Measurements from ENCODE around the gene TRPT1.

Gene TRPT1, protein sequence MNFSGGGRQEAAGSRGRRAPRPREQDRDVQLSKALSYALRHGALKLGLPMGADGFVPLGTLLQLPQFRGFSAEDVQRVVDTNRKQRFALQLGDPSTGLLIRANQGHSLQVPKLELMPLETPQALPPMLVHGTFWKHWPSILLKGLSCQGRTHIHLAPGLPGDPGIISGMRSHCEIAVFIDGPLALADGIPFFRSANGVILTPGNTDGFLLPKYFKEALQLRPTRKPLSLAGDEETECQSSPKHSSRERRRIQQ

DNA sequence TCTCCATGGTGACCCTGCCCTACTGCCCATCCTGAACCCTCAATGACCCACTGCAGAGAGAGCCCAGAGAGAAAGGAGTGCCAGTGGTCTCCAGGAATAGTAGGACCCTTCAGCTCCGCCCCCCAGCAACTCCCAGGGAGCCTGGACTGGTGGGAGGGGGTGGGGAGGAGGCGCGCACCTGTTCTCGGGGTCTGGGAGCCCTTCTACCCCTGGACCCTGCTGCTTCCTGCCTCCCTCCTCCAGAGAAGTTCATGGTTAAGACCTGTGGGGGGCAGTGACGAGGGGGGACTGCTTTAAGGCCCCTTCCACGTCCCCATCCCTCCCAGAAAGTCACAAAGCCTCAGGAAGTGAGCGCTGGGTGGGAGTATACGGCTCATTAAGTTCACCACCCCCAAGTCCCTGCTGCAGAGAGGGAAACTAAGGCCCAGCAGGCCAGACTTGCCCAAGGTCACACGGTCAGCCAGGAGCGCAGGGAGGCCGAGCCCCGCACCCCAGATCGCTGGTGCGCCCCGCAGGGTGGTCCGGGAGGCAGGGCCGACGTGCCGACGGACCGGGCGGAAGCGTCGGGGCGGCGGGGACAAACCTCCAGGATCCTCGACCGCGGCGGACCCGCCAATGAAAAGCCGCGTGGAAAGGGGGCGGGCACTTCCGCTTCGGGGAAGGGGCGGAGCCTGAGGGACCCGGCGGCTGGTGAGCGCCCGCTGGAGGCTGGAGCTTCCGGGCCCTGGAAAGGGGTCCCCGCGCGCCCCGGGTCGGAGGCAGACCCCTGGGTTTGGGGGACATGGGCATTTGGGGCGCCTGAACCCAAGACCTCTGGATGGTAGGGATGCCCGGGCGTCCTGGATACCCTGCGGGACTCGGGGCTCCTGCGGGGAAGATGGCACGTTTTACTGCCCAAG is at the start of gene TRPT1, which contains the start of gene NUDT22:
Gene TRPT1, minus strand, starts transcription at position 579 of the 899 bp plus-strand sequence. Its CDS starts 326 bp downstream, at position 253.
Gene NUDT22, plus strand, starts transcription at position 667 of the 899 bp plus-strand sequence. CDS start 379 bp downstream, outside the sequence.
- H3K9me3 Mint-ChIP-seq, result no peaks in the 10 kb centered on the region
- peak within 1 kb of the TSS; percentile 91 for H3K27ac Mint-ChIP-seq (ENCODE audit: low read depth)
- peak within 1 kb of the TSS; percentile 88 for H3K4me3 Mint-ChIP-seq
- peak; percentile 76 to 88 for DNase-seq (ENCODE audit: low spot score in 2 of 2)
- H3K27me3 Mint-ChIP-seq, result no peaks in the 10 kb centered on the region
- peaks cover 35% of the 10 kb centered on the region for H3K4me1 Mint-ChIP-seq
- peak; percentile 68 for ATAC-seq (replicated peaks; ENCODE audit: extremely low read depth, poor library complexity, severe bottlenecking)
- H3K36me3 Mint-ChIP-seq (ENCODE audit: insufficient read depth), result peaks cover 23% of the 10 kb centered on the region

DNA sequence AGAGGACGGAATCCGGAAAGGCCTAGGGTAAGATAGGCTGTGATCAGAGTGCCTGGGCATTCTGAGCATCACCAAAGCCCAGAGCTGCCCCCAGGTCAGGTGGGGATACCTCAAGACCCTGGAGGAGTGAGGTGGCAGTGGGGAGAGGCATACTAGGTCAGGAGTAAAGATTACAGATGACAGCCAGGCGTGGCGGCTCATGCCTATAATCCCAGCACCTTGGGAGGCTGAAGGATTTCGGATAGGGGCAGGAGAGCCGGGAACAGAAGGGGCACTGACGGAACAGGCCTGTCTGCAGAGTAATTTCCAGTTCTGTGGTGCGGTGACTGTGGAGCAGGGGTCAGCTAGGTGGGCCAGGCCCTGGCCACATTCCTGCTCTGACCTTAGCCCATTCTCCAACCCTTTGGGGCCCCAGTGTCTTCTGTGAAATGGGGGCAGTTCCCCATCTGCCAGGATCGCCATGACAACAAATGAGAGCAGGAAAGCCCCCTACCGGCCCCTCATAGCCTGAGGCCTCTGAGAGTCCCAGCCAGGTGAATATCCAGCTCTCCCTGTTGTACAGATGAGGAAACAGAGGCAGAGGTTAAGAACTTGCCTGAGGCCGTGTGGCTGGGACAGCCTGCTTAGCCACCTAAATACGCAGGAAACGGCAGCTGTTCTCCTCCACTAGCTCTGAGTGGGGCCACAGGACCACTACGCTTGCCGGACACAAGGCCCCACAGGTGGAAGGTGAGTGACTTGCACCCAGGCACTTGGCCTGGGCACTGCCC is 49.2 kb upstream of the TRPT1 start:
- Mint-ChIP-seq H3K36me3 (ENCODE audit: insufficient read depth) (peaks cover 23% of the 10 kb centered on the region), H3K4me1 (peaks cover 12% of the 10 kb centered on the region), H3K9me3 (no peaks in the 10 kb centered on the region), H3K27me3 (no peaks in the 10 kb centered on the region), H3K4me3 (no peak overlapping the region), H3K27ac (ENCODE audit: low read depth) (no peak overlapping the region)
- ATAC-seq (replicated peaks; ENCODE audit: extremely low read depth, poor library complexity, severe bottlenecking) (no peak), DNase-seq (ENCODE audit: low spot score in 2 of 2) (no peak)

DNA sequence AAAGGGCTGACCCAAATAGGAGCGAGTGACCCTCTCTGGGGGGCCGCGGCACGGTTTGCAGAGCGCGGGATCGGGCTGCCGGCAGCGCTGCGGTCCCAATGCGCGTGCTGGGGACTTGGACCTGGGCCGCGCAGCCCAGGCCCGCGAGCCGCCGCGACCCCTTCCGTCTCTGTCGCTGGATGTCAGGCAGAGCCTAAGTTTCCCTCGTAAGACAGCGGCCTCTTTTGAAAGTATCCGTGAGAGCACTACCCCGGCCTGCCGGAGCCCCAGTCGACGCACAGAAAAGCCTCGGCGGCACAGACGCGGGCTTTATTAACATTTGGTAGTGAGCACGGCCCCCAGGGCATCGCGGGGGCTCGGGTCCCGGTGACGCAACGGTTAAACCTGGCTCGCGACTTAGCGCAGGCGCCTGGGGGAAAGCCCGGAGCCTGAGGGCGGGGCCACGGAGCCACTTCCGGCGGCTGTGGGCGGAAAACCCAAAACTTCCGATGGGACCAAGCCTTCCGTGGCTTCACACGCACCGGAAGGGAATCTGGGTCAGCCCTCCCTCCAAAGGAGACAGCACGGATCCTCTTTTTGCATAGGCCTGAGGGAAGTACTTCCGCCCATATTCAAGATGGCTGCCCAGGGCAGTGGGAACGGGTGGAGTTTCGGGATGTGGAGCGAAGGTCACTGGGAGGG is 43.7 kb upstream of the TRPT1 start:
- Mint-ChIP-seq H3K27me3 (no peaks in the 10 kb centered on the region), H3K4me1 (peaks cover 32% of the 10 kb centered on the region), H3K36me3 (ENCODE audit: insufficient read depth) (peaks cover 31% of the 10 kb centered on the region), H3K4me3 (peak overlapping the region; percentile 98), H3K9me3 (no peaks in the 10 kb centered on the region), H3K27ac (ENCODE audit: low read depth) (peak overlapping the region; percentile 98)
- peak; percentile 94 to 96 for DNase-seq (ENCODE audit: low spot score in 2 of 2)
- ATAC-seq (replicated peaks; ENCODE audit: extremely low read depth, poor library complexity, severe bottlenecking), result peak; percentile 74

DNA sequence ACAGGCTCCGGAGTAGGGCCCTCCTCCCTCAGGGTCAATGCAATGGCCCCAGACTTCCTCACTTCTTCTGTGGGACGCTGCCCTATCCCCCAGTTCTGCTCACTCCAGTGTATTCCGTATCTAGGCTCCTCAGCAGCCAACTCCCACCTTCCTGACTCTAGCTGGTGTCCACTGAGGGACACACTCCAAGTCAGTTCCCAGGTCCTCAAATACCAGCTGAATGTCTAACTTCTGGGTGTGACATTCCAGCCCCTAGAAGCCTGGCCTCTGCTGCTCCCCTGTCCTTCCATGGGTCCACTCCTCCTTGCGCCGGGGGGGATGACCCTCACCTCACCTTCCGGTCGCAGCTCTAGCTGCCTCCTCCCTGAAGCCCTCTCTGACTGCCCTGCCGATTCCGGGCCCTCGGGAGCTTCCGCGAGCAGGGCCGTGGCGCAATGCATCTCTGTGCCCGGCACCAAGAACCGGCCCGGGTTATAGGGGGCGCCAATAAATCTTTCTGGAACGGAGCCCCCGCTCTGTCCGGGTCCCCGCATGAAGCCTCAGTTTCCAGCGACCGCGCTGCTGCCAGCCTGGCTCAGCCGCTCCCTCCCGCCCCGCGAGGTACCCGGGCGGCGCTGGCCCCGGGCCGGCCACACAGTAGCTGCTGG is 43.0 kb upstream of the TRPT1 start:
- H3K36me3 Mint-ChIP-seq (ENCODE audit: insufficient read depth), result peaks cover 29% of the 10 kb centered on the region
- peak; percentile 1 for ATAC-seq (replicated peaks; ENCODE audit: extremely low read depth, poor library complexity, severe bottlenecking)
- no peak for DNase-seq (ENCODE audit: low spot score in 2 of 2)
- H3K4me1 Mint-ChIP-seq, result peaks cover 32% of the 10 kb centered on the region
- H3K4me3 Mint-ChIP-seq, result peak overlapping the region; percentile 98
- H3K27me3 Mint-ChIP-seq, result no peaks in the 10 kb centered on the region
- no peaks in the 10 kb centered on the region for H3K9me3 Mint-ChIP-seq
- H3K27ac Mint-ChIP-seq (ENCODE audit: low read depth), result peak overlapping the region; percentile 98

DNA sequence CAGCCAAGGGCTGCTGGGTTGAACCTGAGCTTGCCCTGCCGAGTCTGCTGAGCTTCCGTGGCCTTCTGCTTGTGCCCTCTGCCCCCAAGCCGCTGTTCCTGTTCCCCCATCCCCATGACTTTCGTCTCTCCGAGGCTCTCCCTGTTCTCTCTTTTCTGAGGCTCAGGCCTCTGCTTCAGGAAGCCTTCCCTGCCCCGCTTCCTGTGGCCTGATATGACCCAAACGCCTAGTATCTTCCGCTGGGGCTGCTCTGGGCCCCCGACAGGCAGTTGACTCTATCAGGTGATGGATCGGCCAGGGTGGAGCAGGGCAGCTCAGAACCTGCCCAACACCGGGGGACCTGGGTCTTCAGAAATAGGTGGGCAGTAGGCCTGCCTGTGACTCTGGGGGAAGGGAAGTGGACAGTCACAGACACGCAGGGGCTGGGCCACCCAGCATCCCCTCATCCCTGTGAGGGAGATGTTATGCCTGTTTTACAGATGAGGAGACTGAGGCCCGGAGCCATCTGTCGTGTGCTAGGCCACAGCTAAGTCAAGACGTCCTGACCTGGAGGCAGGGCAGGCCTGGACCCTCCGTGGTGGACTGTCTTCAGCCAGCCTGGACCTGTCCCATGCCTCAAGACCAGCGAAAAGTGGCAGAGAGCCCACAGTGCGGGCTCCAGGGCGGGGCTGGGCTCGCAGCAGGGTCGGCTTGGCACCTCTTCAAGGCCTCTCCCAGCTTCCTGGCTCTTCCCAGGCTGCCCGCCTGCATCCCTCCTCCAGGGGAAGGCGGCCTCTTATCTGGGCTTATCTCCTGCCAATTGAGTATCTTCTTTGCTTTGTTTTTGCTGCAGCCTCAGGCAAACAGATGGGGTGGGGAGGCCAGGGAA is 42.3 kb upstream of the TRPT1 start:
- peaks cover 29% of the 10 kb centered on the region for H3K36me3 Mint-ChIP-seq (ENCODE audit: insufficient read depth)
- no peaks in the 10 kb centered on the region for H3K27me3 Mint-ChIP-seq
- ATAC-seq (replicated peaks; ENCODE audit: extremely low read depth, poor library complexity, severe bottlenecking), result no peak
- no peaks in the 10 kb centered on the region for H3K9me3 Mint-ChIP-seq
- peaks cover 32% of the 10 kb centered on the region for H3K4me1 Mint-ChIP-seq
- no peak for DNase-seq (ENCODE audit: low spot score in 2 of 2)
- peak overlapping the region; percentile 98 for H3K27ac Mint-ChIP-seq (ENCODE audit: low read depth)
- H3K4me3 Mint-ChIP-seq, result peak overlapping the region; percentile 98

DNA sequence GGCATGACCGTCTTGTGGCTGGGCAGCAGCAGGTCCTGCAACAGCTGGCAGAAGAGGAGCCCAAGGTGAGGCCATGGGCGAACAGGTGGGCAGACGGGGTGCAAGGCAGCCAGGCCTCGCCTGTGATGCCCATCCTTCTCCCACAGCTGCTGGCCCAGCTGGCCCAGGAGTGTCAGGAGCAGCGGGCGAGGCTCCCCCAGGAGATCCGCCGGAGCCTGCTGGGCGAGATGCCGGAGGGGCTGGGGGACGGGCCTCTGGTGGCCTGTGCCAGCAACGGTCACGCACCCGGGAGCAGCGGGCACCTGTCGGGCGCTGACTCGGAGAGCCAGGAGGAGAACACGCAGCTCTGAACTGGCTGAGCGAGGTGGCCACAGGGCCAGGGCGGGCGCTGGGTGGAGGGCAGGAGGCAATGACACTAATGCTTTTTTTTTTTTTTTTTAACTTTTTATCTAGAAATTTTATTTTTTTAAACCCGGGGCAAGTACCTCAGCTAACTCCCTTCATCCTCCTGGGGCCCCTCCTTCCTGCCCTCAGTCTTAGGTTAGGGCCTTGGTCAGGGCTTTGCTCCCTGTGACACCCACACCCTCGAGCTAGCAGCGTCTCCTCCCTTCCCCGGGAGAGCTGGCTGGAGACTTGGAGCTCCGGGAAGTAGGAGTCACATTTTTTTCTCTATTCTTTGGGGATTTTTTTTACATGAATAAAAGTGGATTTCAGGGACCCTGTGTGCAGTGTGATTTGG is 41.4 kb upstream of the TRPT1 start:
- H3K4me1 Mint-ChIP-seq, result peaks cover 32% of the 10 kb centered on the region
- no peak for ATAC-seq (replicated peaks; ENCODE audit: extremely low read depth, poor library complexity, severe bottlenecking)
- peaks cover 27% of the 10 kb centered on the region for H3K36me3 Mint-ChIP-seq (ENCODE audit: insufficient read depth)
- no peaks in the 10 kb centered on the region for H3K27me3 Mint-ChIP-seq
- H3K4me3 Mint-ChIP-seq, result peak overlapping the region; percentile 13
- H3K9me3 Mint-ChIP-seq, result no peaks in the 10 kb centered on the region
- no peak for DNase-seq (ENCODE audit: low spot score in 2 of 2)
- no peak overlapping the region for H3K27ac Mint-ChIP-seq (ENCODE audit: low read depth)

GRCh38 chr11:64266339-64266738 is 40.4 kb upstream of the TRPT1 start:
- peaks cover 24% of the 10 kb centered on the region for H3K4me1 Mint-ChIP-seq
- H3K27ac Mint-ChIP-seq (ENCODE audit: low read depth), result no peak overlapping the region
- no peaks in the 10 kb centered on the region for H3K9me3 Mint-ChIP-seq
- H3K27me3 Mint-ChIP-seq, result no peaks in the 10 kb centered on the region
- no peak for ATAC-seq (replicated peaks; ENCODE audit: extremely low read depth, poor library complexity, severe bottlenecking)
- no peak overlapping the region for H3K4me3 Mint-ChIP-seq
- no peak for DNase-seq (ENCODE audit: low spot score in 2 of 2)
- H3K36me3 Mint-ChIP-seq (ENCODE audit: insufficient read depth), result peaks cover 21% of the 10 kb centered on the region

GRCh38 chr11:64265176-64266160 is 39.5 kb upstream of the TRPT1 start:
- no peak for DNase-seq (ENCODE audit: low spot score in 2 of 2)
- Mint-ChIP-seq H3K4me1 (peaks cover 22% of the 10 kb centered on the region), H3K9me3 (no peaks in the 10 kb centered on the region), H3K4me3 (no peak overlapping the region), H3K27ac (ENCODE audit: low read depth) (no peak overlapping the region), H3K27me3 (no peaks in the 10 kb centered on the region), H3K36me3 (ENCODE audit: insufficient read depth) (peaks cover 13% of the 10 kb centered on the region)
- ATAC-seq (replicated peaks; ENCODE audit: extremely low read depth, poor library complexity, severe bottlenecking), result no peak

DNA sequence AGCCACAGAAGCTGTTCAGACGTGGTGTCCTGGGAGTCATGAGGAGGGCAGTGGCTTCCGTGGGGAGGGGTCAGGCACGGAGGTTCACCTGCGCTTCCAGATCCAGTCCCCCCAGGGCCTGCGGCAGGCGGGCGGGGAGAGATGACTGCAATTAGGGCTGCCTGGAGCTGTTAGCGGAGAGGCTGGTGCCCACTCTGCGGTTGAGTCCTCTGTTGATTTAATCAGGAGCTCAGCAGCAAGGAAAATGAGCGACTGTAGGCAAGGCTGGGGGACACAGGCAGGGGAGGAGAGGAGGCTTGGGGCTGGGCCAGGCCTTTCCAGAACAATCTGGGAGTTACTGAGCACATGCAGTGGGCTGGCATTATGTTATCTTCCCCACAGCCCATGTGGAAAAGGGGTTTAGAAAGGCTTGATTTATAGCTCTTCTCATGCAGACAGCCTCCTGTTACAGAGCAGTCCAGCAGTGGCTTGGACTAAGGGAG is 38.4 kb upstream of the TRPT1 start:
- ATAC-seq (replicated peaks; ENCODE audit: extremely low read depth, poor library complexity, severe bottlenecking) (no peak), DNase-seq (ENCODE audit: low spot score in 2 of 2) (no peak)
- no peak overlapping the region for H3K4me3 Mint-ChIP-seq
- H3K27me3 Mint-ChIP-seq, result no peaks in the 10 kb centered on the region
- H3K4me1 Mint-ChIP-seq, result peaks cover 26% of the 10 kb centered on the region
- H3K27ac Mint-ChIP-seq (ENCODE audit: low read depth), result no peak overlapping the region
- peaks cover 6% of the 10 kb centered on the region for H3K36me3 Mint-ChIP-seq (ENCODE audit: insufficient read depth)
- no peaks in the 10 kb centered on the region for H3K9me3 Mint-ChIP-seq

DNA sequence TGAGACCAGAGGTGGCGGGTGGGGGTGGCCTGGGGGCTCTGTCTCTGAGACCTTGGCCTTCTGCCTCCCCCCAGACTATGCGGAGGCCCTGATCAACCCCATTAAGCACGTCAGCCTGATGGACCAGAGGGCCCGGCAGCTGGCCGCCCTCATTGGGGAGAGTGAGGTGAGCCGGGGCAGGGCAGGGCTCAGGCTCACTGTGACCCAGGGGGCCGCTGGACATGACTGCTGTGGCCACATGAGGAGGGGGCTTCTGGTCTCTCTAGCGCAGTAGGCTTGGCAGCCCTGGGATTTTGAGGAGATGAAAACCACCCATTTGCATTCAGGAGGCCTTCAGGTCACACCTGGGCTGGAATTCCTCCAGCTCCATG is 37.9 kb upstream of the TRPT1 start:
- Mint-ChIP-seq H3K9me3 (no peaks in the 10 kb centered on the region), H3K27ac (ENCODE audit: low read depth) (no peak overlapping the region), H3K36me3 (ENCODE audit: insufficient read depth) (peaks cover 6% of the 10 kb centered on the region), H3K27me3 (no peaks in the 10 kb centered on the region), H3K4me1 (peaks cover 23% of the 10 kb centered on the region), H3K4me3 (no peak overlapping the region)
- DNase-seq (ENCODE audit: low spot score in 2 of 2) (no peak), ATAC-seq (replicated peaks; ENCODE audit: extremely low read depth, poor library complexity, severe bottlenecking) (no peak)
